A673 (cell line): ENCODE data around the gene AOPEP.
"Not testable (repeated sequence)": the region's sequence is repeated elsewhere in the genome, so short reads cannot be mapped to it uniquely, and the experiment has no call there.

Experiments
- EZH2 ChIP-seq: fragments of 200-600 bp; sonication (generic); IDR thresholded peaks from 2 replicates; pipeline ENCODE4 v1.6.1; 2017; ENCODE audit warnings: borderline replicate concordance, low read depth, mild to moderate bottlenecking, mixed read lengths, antibody characterized with exemption, low read length; ENCODE audit not compliant: poor library complexity, severe bottlenecking
- TF ChIP-seq, protein P1 (sequence below): fragments of 300-800, 200-600 bp; sonication (generic); conservative IDR thresholded peaks from 2 replicates; pipeline ENCODE4 v1.5.1; 2017; ENCODE audit warnings: low read depth, mild to moderate bottlenecking, antibody characterized with exemption, low read length, moderate library complexity, mixed read lengths

DNA sequence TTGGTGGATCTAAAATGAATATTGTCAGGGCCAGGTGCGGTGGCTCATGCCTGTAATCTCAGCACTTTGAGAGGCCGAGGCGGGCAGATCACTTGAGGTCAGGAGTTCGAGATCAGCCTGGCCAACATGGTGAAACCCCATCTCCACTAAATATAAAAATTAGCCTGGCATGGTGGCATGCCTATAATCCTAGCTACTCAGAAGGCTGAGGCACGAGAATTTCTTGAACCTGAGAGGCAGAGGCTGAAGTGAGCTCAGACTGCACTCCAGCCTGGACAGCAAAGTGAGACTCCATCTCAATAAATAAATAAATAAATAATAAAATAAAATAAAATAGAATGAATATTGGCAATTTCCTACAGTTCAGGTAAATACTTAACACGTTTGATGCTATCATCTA, 213.8 kb downstream of the AOPEP start:
- TF ChIP-seq, protein P1, sequence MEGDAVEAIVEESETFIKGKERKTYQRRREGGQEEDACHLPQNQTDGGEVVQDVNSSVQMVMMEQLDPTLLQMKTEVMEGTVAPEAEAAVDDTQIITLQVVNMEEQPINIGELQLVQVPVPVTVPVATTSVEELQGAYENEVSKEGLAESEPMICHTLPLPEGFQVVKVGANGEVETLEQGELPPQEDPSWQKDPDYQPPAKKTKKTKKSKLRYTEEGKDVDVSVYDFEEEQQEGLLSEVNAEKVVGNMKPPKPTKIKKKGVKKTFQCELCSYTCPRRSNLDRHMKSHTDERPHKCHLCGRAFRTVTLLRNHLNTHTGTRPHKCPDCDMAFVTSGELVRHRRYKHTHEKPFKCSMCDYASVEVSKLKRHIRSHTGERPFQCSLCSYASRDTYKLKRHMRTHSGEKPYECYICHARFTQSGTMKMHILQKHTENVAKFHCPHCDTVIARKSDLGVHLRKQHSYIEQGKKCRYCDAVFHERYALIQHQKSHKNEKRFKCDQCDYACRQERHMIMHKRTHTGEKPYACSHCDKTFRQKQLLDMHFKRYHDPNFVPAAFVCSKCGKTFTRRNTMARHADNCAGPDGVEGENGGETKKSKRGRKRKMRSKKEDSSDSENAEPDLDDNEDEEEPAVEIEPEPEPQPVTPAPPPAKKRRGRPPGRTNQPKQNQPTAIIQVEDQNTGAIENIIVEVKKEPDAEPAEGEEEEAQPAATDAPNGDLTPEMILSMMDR, result not testable (repeated sequence)
- not testable (repeated sequence) for TF ChIP-seq EZH2
